Pancreas (tissue), 10 donors: ENCODE data around the gene SOX18. TPM values are rescaled to one million over a fixed set of nuclear protein-coding genes. Genes with fewer than 3 reads are reported as not detected.

Experiments used
- ATAC-seq, 4 donors: fragments of 200-7000 bp; cut with Tn5 transposase; one replicate each; pipeline versions ENCODE4 v1.8.0 to v1.9.1; 2020; ENCODE audit warnings: mild to moderate bottlenecking in 4 of 4, moderate library complexity in 4 of 4
- DNase-seq, 6 donors: peaks; one replicate each; pipeline ENCODE4 v3.0.0-alpha.2; 2020
- FAIRE-seq: peaks from 2 replicates; lab custom pipeline; 2012; peaks lifted over from hg19 to GRCh38; lab: Jason Lieb, UNC
- H3K27ac ChIP-seq, 4 donors: fragments of 200-600 bp; sonication (generic); 1 replicate in 3 of 4; 2 replicates in 1 of 4; pipeline versions ENCODE4 v1.5.0 to v1.8.0; 2020
- H3K27me3 ChIP-seq, 4 donors: fragments of 200-600 bp; one replicate each; pipeline ENCODE4 v1.8.0; 2021
- H3K36me3 ChIP-seq, 3 donors: fragments of 200-600 bp; sonication (generic) in 1 of 3; one replicate each; pipeline versions ENCODE4 v1.5.0 to v1.8.0; 2020 to 2021
- H3K4me1 ChIP-seq, 3 donors: fragments of 200-600 bp; one replicate each; pipeline ENCODE4 v1.8.0; 2021
- H3K4me3 ChIP-seq, 4 donors: fragments of 200-600 bp; sonication (generic) in 2 of 4; one replicate each; pipeline versions ENCODE4 v1.5.0 to v1.8.0; 2020 to 2021
- H3K9me3 ChIP-seq, 4 donors: fragments of 200-600 bp; one replicate each; pipeline ENCODE4 v1.8.0; 2021
- WGBS, 2 donors: extraction: QIAGEN DNeasy Blood & Tissue Kit; methylation state at CpG; one replicate each; pipeline ENCODE4 v1.1.7; 2013; 5-methylcytosine and 5-hydroxymethylcytosine counted together
- intact Hi-C, 3 donors: fragments of 100-400 bp; cut with DNase I; formaldehyde crosslinking; loops; one replicate each; pipeline versions ENCODE4 v1.11.1 to v1.14.2; 2022
- polyA plus RNA-seq, 2 donors: library from polyadenylated mRNA; stranded (reverse); fragments of 200-250 nt; gene quantifications; one replicate each; pipeline ENCODE4 v1.2.3, GENCODE V29; 2013
- total RNA-seq, 6 donors: library from RNA; stranded (reverse); fragmentation: NEBNext Ultra II Directional in 4 of 6; extraction: Animal tissue kit (Norgen Biotek cat#: 25700) in 4 of 6; gene quantifications; one replicate each; pipeline versions ENCODE4 v1.2.1 to v1.2.4, GENCODE V29; 2021 to 2023
- TF ChIP-seq, protein P1 (sequence below), 4 donors: fragments of 200-600 bp; sonication (generic) in 3 of 4; IDR thresholded peaks; one replicate each; pipeline versions ENCODE4 v1.5.0 to v1.8.0; 2021; ENCODE audit warnings: antibody characterized with exemption in 4 of 4
- donor health status: healthy with polysubstance abuse.
- donor health status: DM: no; HTN: no; CAD: no; lungs with moderate emphysema.
- donor health status: DM: no; HTN: no; CAD: no.
- donor health status: control.
- donor health status: control.
- donor health status: Bipolar disorder and iron deficiency.
- donor health status: DM: yes; HTN: yes; CAD: no.
- donor health status: DM: no; HTN: no; CAD: no.
- donor health status: DM: no; HTN: no; CAD: no.
- donor health status: DM: yes; HTN: yes; CAD: no.

Gene SOX18
- total and polyA plus RNA-seq, 8 donors = 3.7 to 9.1 (median 6.0) TPM

- H3K4me1 ChIP-seq = peaks cover 0 to 10% (median 6%) of the 10 kb centered on the region in 3 donors
- H3K36me3 ChIP-seq = no peaks in the 10 kb centered on the region
- TF ChIP-seq, protein P1, sequence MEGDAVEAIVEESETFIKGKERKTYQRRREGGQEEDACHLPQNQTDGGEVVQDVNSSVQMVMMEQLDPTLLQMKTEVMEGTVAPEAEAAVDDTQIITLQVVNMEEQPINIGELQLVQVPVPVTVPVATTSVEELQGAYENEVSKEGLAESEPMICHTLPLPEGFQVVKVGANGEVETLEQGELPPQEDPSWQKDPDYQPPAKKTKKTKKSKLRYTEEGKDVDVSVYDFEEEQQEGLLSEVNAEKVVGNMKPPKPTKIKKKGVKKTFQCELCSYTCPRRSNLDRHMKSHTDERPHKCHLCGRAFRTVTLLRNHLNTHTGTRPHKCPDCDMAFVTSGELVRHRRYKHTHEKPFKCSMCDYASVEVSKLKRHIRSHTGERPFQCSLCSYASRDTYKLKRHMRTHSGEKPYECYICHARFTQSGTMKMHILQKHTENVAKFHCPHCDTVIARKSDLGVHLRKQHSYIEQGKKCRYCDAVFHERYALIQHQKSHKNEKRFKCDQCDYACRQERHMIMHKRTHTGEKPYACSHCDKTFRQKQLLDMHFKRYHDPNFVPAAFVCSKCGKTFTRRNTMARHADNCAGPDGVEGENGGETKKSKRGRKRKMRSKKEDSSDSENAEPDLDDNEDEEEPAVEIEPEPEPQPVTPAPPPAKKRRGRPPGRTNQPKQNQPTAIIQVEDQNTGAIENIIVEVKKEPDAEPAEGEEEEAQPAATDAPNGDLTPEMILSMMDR (IDR thresholded peaks at IDR 0.05) = no peak
- 73 to 84% methylated on average over 7 of the region's 7 CpGs for WGBS, 2 donors
- intact Hi-C loops = no loop called here
- peak in 1 of 6 donors; percentile 20 for DNase-seq
- H3K27me3 ChIP-seq = no peaks in the 10 kb centered on the region
- no peak for FAIRE-seq
- H3K9me3 ChIP-seq = no peaks in the 10 kb centered on the region
- H3K4me3 ChIP-seq = peak overlapping the region in 1 of 4 donors; percentile 83
- ATAC-seq = no peak
- H3K27ac ChIP-seq = no peak overlapping the region
Measured at GRCh38 chr20:64077541-64077875, 28.1 kb upstream of the SOX18 start.

DNA sequence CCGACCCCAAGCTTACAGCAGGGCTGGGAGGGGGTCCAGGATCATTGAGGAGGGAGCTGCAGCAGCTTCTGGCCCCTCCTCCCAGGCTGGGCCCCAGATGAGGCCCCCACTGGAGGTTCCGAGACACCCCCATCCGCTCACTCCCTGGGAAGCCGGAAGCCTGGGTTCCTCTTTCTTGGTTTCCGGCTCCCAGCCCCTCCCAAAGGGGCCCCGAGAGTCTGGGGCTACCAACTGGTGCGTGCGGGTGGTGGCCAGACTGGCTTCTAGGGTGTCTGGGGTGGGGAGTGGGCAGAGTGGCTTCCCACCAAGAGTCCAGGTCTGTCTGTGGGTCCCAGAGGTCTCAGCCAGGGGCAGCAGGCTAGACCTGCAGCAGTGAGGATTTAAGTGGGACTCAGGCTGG lies 27.7 kb upstream of the SOX18 start:
- H3K27me3 ChIP-seq = no peaks in the 10 kb centered on the region
- DNase-seq = peak in 1 of 6 donors; percentile 23
- H3K36me3 ChIP-seq = no peaks in the 10 kb centered on the region
- 87 to 94% methylated on average over 7 to 8 of the region's 8 CpGs for WGBS, 2 donors
- H3K9me3 ChIP-seq = no peaks in the 10 kb centered on the region
- peaks cover 0 to 10% (median 6%) of the 10 kb centered on the region in 3 donors for H3K4me1 ChIP-seq
- ATAC-seq = no peak
- H3K4me3 ChIP-seq = peak overlapping the region in 1 of 4 donors; percentile 83
- intact Hi-C loops = no loop called here
- H3K27ac ChIP-seq = no peak overlapping the region
- TF ChIP-seq, protein P1 (IDR thresholded peaks at IDR 0.05) = no peak
- no peak for FAIRE-seq

DNA sequence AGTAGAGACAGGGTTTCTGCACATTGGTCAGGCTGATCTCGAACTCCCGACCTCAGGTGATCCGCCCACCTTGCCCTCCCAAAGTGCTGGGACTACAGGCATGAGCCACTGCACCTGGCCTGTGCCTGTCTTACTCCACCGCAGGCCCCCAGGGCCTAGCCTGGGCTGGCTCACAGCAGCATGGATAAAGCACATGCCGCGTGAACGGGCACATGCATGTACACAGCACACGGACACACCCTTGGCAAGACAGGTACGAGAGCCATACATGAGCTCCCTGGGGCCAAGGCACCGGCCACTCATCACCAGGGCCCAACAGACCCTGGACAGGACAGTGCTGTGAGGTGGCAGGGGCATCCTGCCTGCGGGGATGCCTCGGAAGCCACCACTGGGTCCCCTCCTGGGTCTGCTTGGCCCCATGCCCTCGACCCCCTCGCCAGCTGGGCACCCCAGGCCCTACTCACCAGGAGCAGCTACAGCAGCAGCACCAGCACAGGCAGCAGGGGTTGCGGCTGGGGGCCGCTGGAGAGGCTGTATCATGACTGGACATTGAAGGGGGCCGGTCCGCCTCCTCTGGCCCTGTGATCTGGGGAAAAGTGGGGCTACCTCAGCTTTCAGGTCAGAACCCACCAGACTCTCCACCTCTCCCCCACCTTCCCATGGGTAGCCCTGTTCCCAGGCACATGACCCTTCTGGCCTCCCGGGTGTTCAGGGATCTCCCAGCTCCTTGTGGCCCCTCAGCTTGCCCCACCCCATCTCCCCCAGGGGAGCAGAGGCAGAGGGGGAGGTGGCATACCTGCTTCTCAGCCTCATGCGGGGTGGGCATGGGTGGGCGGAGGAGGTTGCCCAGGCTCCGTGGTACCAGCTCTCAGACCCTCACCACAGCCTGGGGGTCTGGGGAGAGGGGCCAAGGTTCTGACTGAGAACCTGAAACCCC lies 26.9 kb upstream of the SOX18 start:
- H3K4me1 ChIP-seq = peaks cover 0 to 10% (median 6%) of the 10 kb centered on the region in 3 donors
- no peak overlapping the region for H3K27ac ChIP-seq
- H3K27me3 ChIP-seq = no peaks in the 10 kb centered on the region
- TF ChIP-seq, protein P1 (IDR thresholded peaks at IDR 0.05) = no peak
- intact Hi-C loops = no loop called here
- peak overlapping the region in 1 of 4 donors; percentile 83 for H3K4me3 ChIP-seq
- DNase-seq (peak in 1 of 6 donors; percentile 25), ATAC-seq (no peak), FAIRE-seq (no peak)
- no peaks in the 10 kb centered on the region for H3K36me3 ChIP-seq
- H3K9me3 ChIP-seq = no peaks in the 10 kb centered on the region
- WGBS, 2 donors = 93 to 96% methylated on average over 17 to 19 of the region's 22 CpGs

DNA sequence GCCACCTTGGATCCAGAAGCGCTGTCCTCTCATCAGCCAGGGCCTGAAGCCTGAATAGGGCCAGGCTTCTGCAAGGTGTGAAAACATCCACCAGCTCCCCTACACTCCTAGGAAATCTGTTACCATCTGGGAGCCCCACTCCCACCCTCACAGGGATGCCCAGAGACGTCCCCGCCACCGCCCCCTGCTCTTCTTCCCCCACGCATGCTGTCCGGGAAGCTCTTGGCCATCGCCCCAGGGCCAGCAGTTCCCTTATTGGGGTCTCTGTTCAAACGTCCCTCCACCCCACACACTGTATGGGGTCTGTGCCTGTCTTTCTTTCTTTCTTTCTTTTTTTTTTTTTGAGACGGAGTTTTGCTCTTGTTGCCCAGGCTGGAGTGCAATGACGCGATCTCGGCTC lies 26.1 kb upstream of the SOX18 start:
- no peak for FAIRE-seq
- H3K27me3 ChIP-seq = no peaks in the 10 kb centered on the region
- intact Hi-C loops = no loop called here
- peaks cover 0 to 10% (median 6%) of the 10 kb centered on the region in 3 donors for H3K4me1 ChIP-seq
- WGBS, 2 donors = 93% methylated on average over 12 of the region's 12 CpGs
- no peak overlapping the region for H3K4me3 ChIP-seq
- no peak for ATAC-seq
- no peaks in the 10 kb centered on the region for H3K36me3 ChIP-seq
- TF ChIP-seq, protein P1 (IDR thresholded peaks at IDR 0.05) = no peak
- peak in 1 of 6 donors; percentile 22 for DNase-seq
- H3K9me3 ChIP-seq = no peaks in the 10 kb centered on the region
- H3K27ac ChIP-seq = no peak overlapping the region

- peaks cover 0 to 10% (median 6%) of the 10 kb centered on the region in 3 donors for H3K4me1 ChIP-seq
- no peak for FAIRE-seq
Measured at GRCh38 chr20:64074963-64075362, 25.5 kb upstream of the SOX18 start.

More at GRCh38 chr20:64074963-64075362, 25.5 kb upstream of the SOX18 start:
- TF ChIP-seq, protein P1 (IDR thresholded peaks at IDR 0.05) = no peak
- H3K27ac ChIP-seq = no peak overlapping the region
- ATAC-seq (no peak), DNase-seq (no peak)
- no peaks in the 10 kb centered on the region for H3K9me3 ChIP-seq
- intact Hi-C loops = no loop called here
- H3K27me3 ChIP-seq = no peaks in the 10 kb centered on the region
- H3K36me3 ChIP-seq = no peaks in the 10 kb centered on the region
- 89 to 96% methylated on average over 8 of the region's 8 CpGs for WGBS, 2 donors
- H3K4me3 ChIP-seq = no peak overlapping the region
